Mononuclear cell (primary cell): ENCODE data around the gene TUBAL3. TPM values are rescaled to one million over a fixed set of nuclear protein-coding genes. Genes with fewer than 3 reads are reported as not detected.
"Not testable (repeated sequence)": the region's sequence is repeated elsewhere in the genome, so short reads cannot be mapped to it uniquely, and the experiment has no call there.

Experiments
- H3K27me3 ChIP-seq: 2 replicates; pipeline ENCODE4 v1.6.0; 2011; ENCODE audit warnings: low read length, control low read depth; ENCODE audit not compliant: insufficient read depth
- H3K4me1 ChIP-seq: 2 replicates; pipeline ENCODE4 v1.5.1; 2011; ENCODE audit warnings: mild to moderate bottlenecking, low read length, control low read depth; ENCODE audit not compliant: insufficient read depth
- H3K4me3 ChIP-seq: 2 replicates; pipeline ENCODE4 v1.5.1; 2011; ENCODE audit warnings: mild to moderate bottlenecking, low read length, moderate library complexity
- H3K9me3 ChIP-seq: 2 replicates; pipeline ENCODE4 v1.5.1; 2011; ENCODE audit warnings: low read depth, mild to moderate bottlenecking, control low read depth, low read length
- total RNA-seq: library from RNA; depleted of rRNA; stranded (reverse); fragments of >200 nt; gene quantifications from one replicate; pipeline ENCODE4 v1.2.3, GENCODE V29; 2012

TUBAL3 gene
- total RNA-seq, 1 donor, result not detected

DNA sequence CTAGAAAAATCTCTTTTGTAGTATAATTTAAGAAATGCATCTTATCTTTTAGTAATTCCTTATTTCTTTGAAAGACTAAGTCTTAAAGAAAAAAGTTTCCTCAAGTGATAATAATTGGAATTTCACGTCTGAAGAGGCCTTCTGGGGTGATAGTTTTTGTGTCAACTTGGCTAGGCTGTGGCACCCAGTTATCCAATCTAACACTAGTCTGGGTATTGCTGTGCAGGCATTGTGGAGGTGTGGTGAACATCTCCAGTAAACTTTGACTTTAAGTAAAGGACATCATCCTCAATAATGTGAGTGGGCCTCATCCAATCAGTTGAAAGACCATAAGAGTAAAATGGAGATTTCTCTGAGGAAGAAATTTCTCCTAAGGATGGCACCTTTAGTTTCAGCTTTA is 2.3 kb upstream of the TUBAL3 start:
- peaks cover 16% of the 10 kb centered on the region for H3K27me3 ChIP-seq
- peaks cover under 1% of the 10 kb centered on the region for H3K4me1 ChIP-seq
- no peak overlapping the region for H3K4me3 ChIP-seq
- no peaks in the 10 kb centered on the region for H3K9me3 ChIP-seq

- no peaks in the 10 kb centered on the region for H3K9me3 ChIP-seq
- H3K4me1 ChIP-seq, result no peaks in the 10 kb centered on the region
- H3K27me3 ChIP-seq, result no peaks in the 10 kb centered on the region
- no peak overlapping the region for H3K4me3 ChIP-seq
These were observed 1.8 kb downstream of the TUBAL3 start for GRCh38 chr10:5402798-5403197.

DNA sequence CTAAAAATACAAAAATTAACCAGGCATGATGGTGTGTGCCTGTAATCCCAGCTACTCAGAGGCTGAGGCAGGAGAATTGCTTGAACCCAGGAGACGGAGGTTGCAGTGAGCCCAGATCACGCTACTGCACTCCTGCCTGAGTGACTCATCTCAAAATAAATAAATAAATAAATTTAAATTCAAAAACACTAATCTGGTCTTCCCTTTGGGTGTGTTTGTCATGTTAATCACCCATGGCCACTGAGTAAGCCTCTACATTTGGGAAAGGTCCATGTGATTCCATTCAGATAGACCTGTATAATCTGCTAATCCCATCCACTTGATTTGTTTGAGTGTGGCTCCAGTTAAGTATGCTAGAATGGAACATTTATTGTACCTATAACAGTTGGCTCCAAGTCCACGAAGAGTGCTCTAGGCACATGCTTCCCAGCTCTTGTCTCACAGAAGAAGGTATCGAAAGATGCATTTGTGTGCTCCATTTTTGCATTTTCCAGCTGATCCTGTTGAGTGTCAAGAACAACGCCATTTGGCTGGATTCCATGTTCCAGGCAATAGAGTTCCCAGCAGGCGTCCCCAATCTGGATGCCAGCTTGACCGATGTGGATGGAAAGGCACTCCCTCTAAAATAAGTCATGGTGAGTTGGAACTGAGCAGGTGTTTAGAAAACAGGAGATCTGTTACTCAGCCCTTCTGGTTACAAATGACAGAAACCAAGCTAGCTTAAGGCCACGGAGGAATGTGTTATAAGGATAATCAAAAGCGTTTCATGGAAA is 4.0 kb downstream of the TUBAL3 start:
- no peaks in the 10 kb centered on the region for H3K9me3 ChIP-seq
- no peaks in the 10 kb centered on the region for H3K27me3 ChIP-seq
- no peak overlapping the region for H3K4me3 ChIP-seq
- no peaks in the 10 kb centered on the region for H3K4me1 ChIP-seq

DNA sequence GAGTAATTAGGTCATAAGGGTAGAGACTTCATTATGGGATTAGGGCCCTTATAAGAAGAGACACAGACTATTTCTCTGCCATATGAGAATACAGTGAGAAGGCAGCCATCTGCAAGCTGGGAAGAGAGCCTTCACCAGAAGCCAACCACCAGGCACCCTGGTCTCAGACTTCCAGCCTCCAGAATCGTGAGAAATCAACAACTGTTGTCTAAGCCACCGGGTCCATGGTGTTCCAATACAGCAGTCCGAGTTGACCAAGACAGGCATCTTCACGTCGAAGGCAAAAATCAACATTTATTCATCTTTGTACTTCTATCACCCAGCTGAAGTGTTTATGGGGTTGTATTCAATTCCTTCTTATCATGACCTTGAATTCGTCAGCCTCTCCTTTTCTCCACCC is 5.3 kb downstream of the TUBAL3 start:
- no peaks in the 10 kb centered on the region for H3K27me3 ChIP-seq
- H3K4me1 ChIP-seq, result no peaks in the 10 kb centered on the region
- H3K4me3 ChIP-seq, result no peak overlapping the region
- H3K9me3 ChIP-seq, result no peaks in the 10 kb centered on the region

GRCh38 chr10:5396556-5397300 is 7.9 kb downstream of the TUBAL3 start:
- Histone ChIP-seq H3K9me3 (peaks cover 7% of the 10 kb centered on the region), H3K4me3 (no peak overlapping the region)

GRCh38 chr10:5395168-5395567 is 9.5 kb downstream of the TUBAL3 start:
- H3K27me3 ChIP-seq, result no peaks in the 10 kb centered on the region
- H3K9me3 ChIP-seq, result peaks cover 22% of the 10 kb centered on the region
- no peaks in the 10 kb centered on the region for H3K4me1 ChIP-seq
- H3K4me3 ChIP-seq, result no peak overlapping the region

More at GRCh38 chr10:5396556-5397300, 7.9 kb downstream of the TUBAL3 start:
- no peaks in the 10 kb centered on the region for H3K4me1 ChIP-seq
- no peaks in the 10 kb centered on the region for H3K27me3 ChIP-seq

GRCh38 chr10:5393529-5393928 is 11.1 kb downstream of the TUBAL3 start:
- no peaks in the 10 kb centered on the region for H3K27me3 ChIP-seq
- H3K9me3 ChIP-seq, result peaks cover 29% of the 10 kb centered on the region
- H3K4me1 ChIP-seq, result no peaks in the 10 kb centered on the region
- H3K4me3 ChIP-seq, result no peak overlapping the region

DNA sequence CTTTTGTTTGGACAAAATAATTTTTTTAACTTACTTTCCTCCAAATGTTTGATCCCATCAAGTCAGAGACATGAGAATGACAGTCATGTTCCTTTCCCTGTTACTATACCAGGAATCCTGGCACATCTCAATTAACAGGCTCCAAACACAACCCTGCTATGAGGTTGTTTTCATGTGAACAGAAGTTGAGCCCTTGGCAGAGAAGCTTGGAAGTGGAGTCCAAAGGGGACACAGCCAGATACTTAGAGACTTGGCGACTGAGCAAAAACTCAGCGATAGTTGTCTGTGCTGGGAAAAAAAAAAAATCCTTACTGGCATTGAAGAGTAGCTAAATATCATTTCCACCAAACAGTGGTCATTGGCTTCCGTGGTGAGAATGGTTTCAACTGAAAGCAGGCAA is 12.8 kb downstream of the TUBAL3 start:
- Histone ChIP-seq H3K9me3 (peaks cover 29% of the 10 kb centered on the region), H3K4me1 (no peaks in the 10 kb centered on the region), H3K4me3 (no peak overlapping the region), H3K27me3 (no peaks in the 10 kb centered on the region)

GRCh38 chr10:5390607-5391205 is 13.9 kb downstream of the TUBAL3 start:
- H3K4me3 ChIP-seq, result no peak overlapping the region
- H3K4me1 ChIP-seq, result no peaks in the 10 kb centered on the region
- H3K27me3 ChIP-seq, result no peaks in the 10 kb centered on the region
- peaks cover 29% of the 10 kb centered on the region for H3K9me3 ChIP-seq

GRCh38 chr10:5387169-5387568 is 17.5 kb downstream of the TUBAL3 start:
- Histone ChIP-seq H3K4me1 (no peaks in the 10 kb centered on the region), H3K4me3 (no peak overlapping the region), H3K27me3 (no peaks in the 10 kb centered on the region), H3K9me3 (peaks cover 26% of the 10 kb centered on the region)

- Histone ChIP-seq H3K4me3 (no peak overlapping the region), H3K4me1 (no peaks in the 10 kb centered on the region), H3K9me3 (peaks cover 7% of the 10 kb centered on the region), H3K27me3 (no peaks in the 10 kb centered on the region)
These were observed 19.4 kb downstream of the TUBAL3 start for GRCh38 chr10:5385224-5385623.

- Histone ChIP-seq H3K4me1 (no peaks in the 10 kb centered on the region), H3K4me3 (no peak overlapping the region), H3K27me3 (no peaks in the 10 kb centered on the region), H3K9me3 (no peaks in the 10 kb centered on the region)
These were observed 23.4 kb downstream of the TUBAL3 start for GRCh38 chr10:5381187-5381586.

- not testable (repeated sequence) for H3K27me3 ChIP-seq, H3K9me3 ChIP-seq, H3K4me1 ChIP-seq, H3K4me3 ChIP-seq
These were observed 24.2 kb downstream of the TUBAL3 start for GRCh38 chr10:5380395-5380794.

DNA sequence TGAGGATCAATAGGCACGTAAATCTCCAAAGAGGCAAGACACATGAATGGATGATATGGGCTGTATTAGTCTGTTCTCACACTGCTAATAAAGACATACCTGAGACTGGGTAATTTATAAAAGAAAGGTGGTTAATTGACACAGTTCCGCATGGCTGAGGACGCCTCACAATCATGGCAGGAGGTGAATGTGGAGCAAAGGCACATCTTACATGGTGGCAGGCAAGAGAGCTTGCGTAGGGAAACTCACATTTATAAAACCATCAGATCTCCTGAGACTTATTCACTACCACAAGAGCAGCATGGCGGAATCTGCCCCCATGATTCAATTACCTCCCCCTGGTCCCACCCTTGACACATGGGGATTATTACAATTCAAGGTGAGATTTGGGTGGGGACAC is 25.4 kb downstream of the TUBAL3 start:
- H3K27me3 ChIP-seq, H3K9me3 ChIP-seq, H3K4me1 ChIP-seq, H3K4me3 ChIP-seq: not testable (repeated sequence)

DNA sequence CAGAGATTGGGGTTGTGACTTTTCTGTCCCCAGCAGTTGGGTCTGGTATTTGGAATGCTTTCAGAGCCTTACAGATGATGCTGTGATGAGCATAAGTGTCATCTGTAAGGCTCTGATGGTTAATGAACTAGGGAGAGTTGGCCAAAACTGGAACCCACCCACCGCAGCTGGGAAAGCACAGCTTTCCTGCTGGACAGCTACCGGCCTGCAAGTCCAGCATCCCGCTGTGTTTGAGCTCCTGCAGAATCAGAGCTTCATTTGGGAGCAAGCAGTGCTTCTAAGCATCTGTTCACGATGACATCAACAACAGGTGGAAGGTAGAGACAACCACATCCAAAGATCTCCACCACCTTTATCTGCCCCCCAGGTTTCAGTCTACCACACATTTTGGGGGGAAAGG is 28.2 kb downstream of the TUBAL3 start:
- no peaks in the 10 kb centered on the region for H3K27me3 ChIP-seq
- no peak overlapping the region for H3K4me3 ChIP-seq
- no peaks in the 10 kb centered on the region for H3K4me1 ChIP-seq
- no peaks in the 10 kb centered on the region for H3K9me3 ChIP-seq
